Spleen (tissue), 7 donors: ENCODE measurements around the gene OR5H6.

ENCODE experiments used
- CTCF ChIP-seq, 11 experiments: fragments of 200-600 bp in 7 of 11; fragments of 450-650 bp in 4 of 11; sonication (generic) in 4 of 11; IDR thresholded peaks in 8 of 11; conservative IDR thresholded peaks in 3 of 11; 1 replicate in 7 of 11; 2 replicates in 4 of 11; pipeline versions ENCODE4 v1.4.0 to v1.8.0; 2016 to 2021; ENCODE audit warnings: antibody characterized with exemption in 11 of 11, inconsistent platforms in 4 of 11, mild to moderate bottlenecking in 1 of 11
- POLR2A ChIP-seq, 3 donors: fragments of 450-650 bp; IDR thresholded peaks; one replicate each; pipeline ENCODE4 v1.5.1; 2017; ENCODE audit warnings: antibody characterized with exemption in 3 of 3, mild to moderate bottlenecking in 1 of 3
- donor health status: DM: no; HTN: no; CAD: no; lungs with moderate emphysema.
- donor health status: DM: no; HTN: no; CAD: no.
- donor health status: DM: no; HTN: no; CAD: no.

DNA sequence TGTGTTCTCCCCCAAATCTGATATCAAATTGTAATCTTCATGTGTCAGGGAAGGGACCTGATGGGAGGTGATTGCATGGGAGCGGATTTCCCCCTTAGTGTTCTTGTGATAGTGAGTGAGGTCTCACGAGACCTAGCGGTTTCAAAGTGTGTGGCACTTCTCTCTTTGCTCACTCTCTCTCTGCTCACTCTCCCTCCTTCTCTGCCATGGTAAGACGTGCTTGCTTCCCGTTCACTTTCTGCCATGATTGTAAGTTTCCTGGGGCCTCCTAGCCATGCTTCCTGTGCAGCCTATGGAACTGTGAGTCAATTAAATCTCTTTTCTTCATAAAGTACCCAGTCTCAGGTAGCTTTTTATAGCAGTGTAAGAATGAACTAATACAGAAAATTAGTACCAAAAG is 30.6 kb upstream of the OR5H6 start:
- TF ChIP-seq CTCF (IDR thresholded peaks at IDR 0.05 in 8 of 11, conservative IDR thresholded peaks at IDR 0.05 in 3 of 11) (no peak), POLR2A (IDR thresholded peaks at IDR 0.05) (no peak)
